OCI-LY1 (cell line): ENCODE measurements around the gene EFEMP1.
"Not testable (repeated sequence)": the region's sequence is repeated elsewhere in the genome, so short reads cannot be mapped to it uniquely, and the experiment has no call there.

Experiments
- H2AFZ ChIP-seq: fragments of 200-600 bp; sonication (generic), shearing (Covaris generic); 2 replicates; pipeline ENCODE4 v1.6.0; 2014; ENCODE audit warnings: antibody characterized with exemption, mild to moderate bottlenecking, low read length
- H3F3A ChIP-seq: fragments of 200-600 bp; sonication (generic), shearing (Covaris generic); 2 replicates; pipeline ENCODE4 v1.6.0; 2014; ENCODE audit warnings: mild to moderate bottlenecking, antibody characterized with exemption, low read length, moderate library complexity; ENCODE audit not compliant: insufficient read depth
- H3K27ac ChIP-seq: fragments of 200-600 bp; sonication (generic); 2 replicates; pipeline ENCODE4 v1.5.1; 2014; ENCODE audit warnings: low read length, mixed run types, mild to moderate bottlenecking, low read depth; ENCODE audit not compliant: poor library complexity, severe bottlenecking
- H3K27me3 ChIP-seq: fragments of 200-600 bp; sonication (generic); 2 replicates; pipeline ENCODE4 v1.6.0; 2014; ENCODE audit warnings: antibody characterized with exemption, mild to moderate bottlenecking, low read length, moderate library complexity; ENCODE audit not compliant: insufficient read depth
- H3K36me3 ChIP-seq: fragments of 200-600 bp; sonication (generic); 2 replicates; pipeline ENCODE4 v1.6.1; 2014; ENCODE audit warnings: mild to moderate bottlenecking, antibody characterized with exemption, low read length, moderate library complexity, mixed read lengths; ENCODE audit not compliant: insufficient read depth
- H3K4me1 ChIP-seq: fragments of 200-600 bp; sonication (generic); 2 replicates; pipeline ENCODE4 v1.5.1; 2014; ENCODE audit warnings: mild to moderate bottlenecking, low read length, moderate library complexity; ENCODE audit not compliant: insufficient read depth, severe bottlenecking
- H3K4me2 ChIP-seq: fragments of 200-600 bp; sonication (generic), shearing (Covaris generic); 2 replicates; pipeline ENCODE4 v1.6.1; 2014; ENCODE audit warnings: low read length
- H3K4me3 ChIP-seq: fragments of 200-600 bp; sonication (generic); 2 replicates; pipeline ENCODE4 v1.5.1; 2014; ENCODE audit warnings: low read length, low read depth, mild to moderate bottlenecking, mixed read lengths; ENCODE audit not compliant: poor library complexity, severe bottlenecking
- H3K79me2 ChIP-seq: fragments of 200-600 bp; shearing (Covaris generic); 2 replicates; pipeline ENCODE4 v1.6.1; 2016; ENCODE audit warnings: mixed run types, low read length, mixed read lengths; ENCODE audit not compliant: insufficient read depth
- H3K9ac ChIP-seq: fragments of 200-600 bp; sonication (generic), shearing (Covaris generic); 2 replicates; pipeline ENCODE4 v1.6.1; 2014; ENCODE audit warnings: mild to moderate bottlenecking, low read length, mixed read lengths
- H3K9me2 ChIP-seq: fragments of 200-600 bp; sonication (generic), shearing (Covaris generic); 2 replicates; pipeline ENCODE4 v1.6.1; 2014; ENCODE audit warnings: low read depth, mild to moderate bottlenecking, low read length, mixed read lengths
- H3K9me3 ChIP-seq: fragments of 200-600 bp; shearing (Covaris generic); 2 replicates; pipeline ENCODE4 v1.6.1; 2014; ENCODE audit warnings: low read length, mixed read lengths
- H4K20me1 ChIP-seq: fragments of 200-600 bp; sonication (generic), shearing (Covaris generic); 2 replicates; pipeline ENCODE4 v1.6.0; 2016; ENCODE audit warnings: mild to moderate bottlenecking, low read length; ENCODE audit not compliant: insufficient read depth
- CTCF ChIP-seq: fragments of 200-600 bp; sonication (generic), shearing (Covaris generic); IDR thresholded peaks from 2 replicates; pipeline ENCODE4 v1.5.1; 2017; ENCODE audit warnings: mild to moderate bottlenecking, antibody characterized with exemption, low read length, moderate library complexity, mixed read lengths
- EZH2 ChIP-seq: fragments of 200-600 bp; sonication (generic), shearing (Covaris generic); IDR thresholded peaks from 2 replicates; pipeline ENCODE4 v1.8.0; 2017; ENCODE audit warnings: borderline replicate concordance, mixed run types, mild to moderate bottlenecking, antibody characterized with exemption, low read length, moderate library complexity, mixed read lengths

The EFEMP1 gene

GRCh38 chr2:55840460-55840859 lies 83.1 kb downstream of the EFEMP1 start:
- H3K36me3 ChIP-seq = no peaks in the 10 kb centered on the region
- no peak overlapping the region for H3K4me3 ChIP-seq
- TF ChIP-seq EZH2 (no peak), CTCF (no peak)
- no peak overlapping the region for H2AFZ ChIP-seq
- H3K27ac ChIP-seq = no peak overlapping the region
- no peaks in the 10 kb centered on the region for H3K9me3 ChIP-seq
- H3K4me1 ChIP-seq = no peaks in the 10 kb centered on the region
- no peaks in the 10 kb centered on the region for H3F3A ChIP-seq
- H3K9me2 ChIP-seq = no peaks in the 10 kb centered on the region
- no peak overlapping the region for H3K4me2 ChIP-seq
- H3K9ac ChIP-seq = no peak overlapping the region
- H3K27me3 ChIP-seq = no peaks in the 10 kb centered on the region
- H4K20me1 ChIP-seq = no peaks in the 10 kb centered on the region
- H3K79me2 ChIP-seq = no peaks in the 10 kb centered on the region

- H3K9ac ChIP-seq = no peak overlapping the region
- no peak overlapping the region for H3K4me2 ChIP-seq
- TF ChIP-seq EZH2 = no peak
- no peaks in the 10 kb centered on the region for H4K20me1 ChIP-seq
- H2AFZ ChIP-seq = no peak overlapping the region
- H3K9me2 ChIP-seq = no peaks in the 10 kb centered on the region
- no peaks in the 10 kb centered on the region for H3K9me3 ChIP-seq
- H3F3A ChIP-seq = no peaks in the 10 kb centered on the region
- H3K4me1 ChIP-seq = no peaks in the 10 kb centered on the region
- H3K36me3 ChIP-seq = no peaks in the 10 kb centered on the region
- no peaks in the 10 kb centered on the region for H3K27me3 ChIP-seq
- H3K27ac ChIP-seq = no peak overlapping the region
- no peaks in the 10 kb centered on the region for H3K79me2 ChIP-seq
- H3K4me3 ChIP-seq = no peak overlapping the region
These were observed 84.3 kb downstream of the EFEMP1 start for GRCh38 chr2:55839182-55839819.

- no peaks in the 10 kb centered on the region for H3K36me3 ChIP-seq
- no peak overlapping the region for H3K27ac ChIP-seq
- H3K79me2 ChIP-seq = no peaks in the 10 kb centered on the region
- H3K9ac ChIP-seq = no peak overlapping the region
- no peaks in the 10 kb centered on the region for H3K9me3 ChIP-seq
- no peak for TF ChIP-seq CTCF
- TF ChIP-seq EZH2 = no peak
- no peaks in the 10 kb centered on the region for H3K4me1 ChIP-seq
- H3F3A ChIP-seq = no peaks in the 10 kb centered on the region
- H3K9me2 ChIP-seq = no peaks in the 10 kb centered on the region
- no peaks in the 10 kb centered on the region for H3K27me3 ChIP-seq
- no peak overlapping the region for H2AFZ ChIP-seq
- H3K4me3 ChIP-seq = no peak overlapping the region
- no peak overlapping the region for H3K4me2 ChIP-seq
- no peaks in the 10 kb centered on the region for H4K20me1 ChIP-seq
These were observed 84.9 kb downstream of the EFEMP1 start for GRCh38 chr2:55838653-55839052.

- not testable (repeated sequence) for H3K27ac ChIP-seq
These were observed 85.5 kb downstream of the EFEMP1 start for GRCh38 chr2:55838117-55838516.

More at GRCh38 chr2:55838117-55838516, 85.5 kb downstream of the EFEMP1 start:
- not testable (repeated sequence) for H3K4me2 ChIP-seq, H3K36me3 ChIP-seq, H3K79me2 ChIP-seq, H3K4me3 ChIP-seq, H2AFZ ChIP-seq, H3F3A ChIP-seq, H4K20me1 ChIP-seq, H3K27me3 ChIP-seq, H3K9me3 ChIP-seq, H3K9ac ChIP-seq, H3K4me1 ChIP-seq, H3K9me2 ChIP-seq
